OCI-LY3 (cell line): ENCODE measurements around the gene DSTN.

Experiments used
- H2AFZ ChIP-seq: fragments of 200-600, 300-600 bp; shearing (Covaris generic); 2 replicates; pipeline ENCODE4 v1.6.0; 2014; ENCODE audit warnings: antibody characterized with exemption, low read depth, low read length
- H3K27ac ChIP-seq: fragments of 200-600, 300-600 bp; sonication (generic); 2 replicates; pipeline ENCODE4 v1.5.1; 2014; ENCODE audit warnings: mild to moderate bottlenecking, low read length, moderate library complexity, mixed read lengths
- H3K27me3 ChIP-seq: fragments of 200-600, 300-600 bp; sonication (generic); 2 replicates; pipeline ENCODE4 v1.6.1; 2014; ENCODE audit warnings: low read depth, low read length, mixed read lengths
- H3K36me3 ChIP-seq: fragments of 200-600, 300-600 bp; sonication (generic); replicated peaks from 2 replicates; pipeline ENCODE3; 2014; ENCODE audit warnings: low read depth, low read length, mixed read lengths
- H3K4me1 ChIP-seq: fragments of 300-600, 200-600 bp; sonication (generic); 2 replicates; pipeline ENCODE4 v1.6.1; 2014; ENCODE audit warnings: low read length, mixed read lengths
- H3K4me2 ChIP-seq: fragments of 200-600, 300-600 bp; sonication (generic); 2 replicates; pipeline ENCODE4 v1.6.1; 2014; ENCODE audit warnings: low read length, mixed read lengths
- H3K4me3 ChIP-seq: fragments of 300-600, 200-600 bp; sonication (generic); 2 replicates; pipeline ENCODE4 v1.5.1; 2014; ENCODE audit warnings: antibody characterized with exemption, mild to moderate bottlenecking, low read length, moderate library complexity
- H3K79me2 ChIP-seq: fragments of 300-600, 200-600 bp; shearing (Covaris generic); 2 replicates; pipeline ENCODE4 v1.6.1; 2014; ENCODE audit warnings: mild to moderate bottlenecking, low read length, mixed read lengths
- H3K9ac ChIP-seq: fragments of 300-600, 200-600 bp; shearing (Covaris generic); 2 replicates; pipeline ENCODE4 v1.6.0; 2014; ENCODE audit warnings: mild to moderate bottlenecking, low read length, moderate library complexity
- H3K9me3 ChIP-seq: fragments of 200-600, 300-600 bp; shearing (Covaris generic); 2 replicates; pipeline ENCODE4 v1.6.1; 2014; ENCODE audit warnings: low read length, mixed read lengths; ENCODE audit not compliant: insufficient read depth
- H4K20me1 ChIP-seq: fragments of 200-600, 300-600 bp; sonication (generic); 2 replicates; pipeline ENCODE4 v1.6.1; 2016; ENCODE audit warnings: low read length, mixed read lengths; ENCODE audit not compliant: insufficient read depth
- CTCF ChIP-seq: fragments of 200-600, 300-600 bp; sonication (generic); IDR thresholded peaks from 2 replicates; pipeline ENCODE4 v1.5.1; 2014; ENCODE audit warnings: antibody characterized with exemption, low read length, low read depth
- EZH2phosphoT487 ChIP-seq: fragments of 200-600 bp; shearing (Covaris generic); IDR thresholded peaks from 2 replicates; pipeline ENCODE4 v1.6.1; 2018; ENCODE audit warnings: antibody characterized with exemption, mixed run types, low read depth

DSTN gene

DNA sequence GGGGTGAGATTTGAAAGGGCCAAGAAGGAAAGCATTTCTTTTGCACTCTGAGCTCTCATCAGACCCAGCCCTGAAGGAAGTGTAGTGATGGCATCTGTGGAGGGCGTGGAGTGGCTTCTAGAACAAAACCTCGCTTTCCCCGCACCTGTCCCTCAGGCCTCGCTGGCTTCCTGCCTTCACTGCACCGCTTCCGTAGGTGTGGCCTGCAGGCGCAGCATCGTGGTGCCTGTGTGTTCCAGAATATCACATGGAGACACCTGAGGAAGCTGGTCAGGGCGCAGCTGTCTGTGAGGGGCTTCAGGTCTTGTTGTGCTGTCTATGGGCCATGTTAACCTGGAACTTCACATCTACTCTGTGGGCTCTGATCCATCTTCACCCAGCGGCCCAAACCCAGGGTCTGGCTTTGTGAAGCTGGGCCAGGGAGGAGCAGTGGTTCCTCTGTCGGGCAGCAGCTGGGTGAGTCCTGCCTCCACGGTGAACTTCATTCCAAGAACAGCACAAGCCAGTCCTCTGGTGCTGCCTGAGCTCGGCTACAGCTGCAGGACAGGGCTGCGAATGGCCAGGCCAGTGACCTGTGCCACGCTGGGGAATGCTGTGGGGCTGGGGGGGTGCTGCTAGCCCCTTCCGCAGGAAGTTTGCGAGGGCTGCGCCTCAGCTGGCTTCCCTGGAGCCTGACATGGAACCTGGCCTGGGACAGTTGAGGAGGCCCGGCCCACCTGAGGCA, 40.9 kb downstream of the DSTN start:
- Histone ChIP-seq H3K4me2 (no peak overlapping the region), H2AFZ (no peak overlapping the region), H3K27ac (no peak overlapping the region), H4K20me1 (peaks cover 34% of the 10 kb centered on the region), H3K79me2 (no peaks in the 10 kb centered on the region), H3K9ac (no peak overlapping the region), H3K4me3 (no peak overlapping the region), H3K4me1 (no peaks in the 10 kb centered on the region), H3K27me3 (no peaks in the 10 kb centered on the region), H3K36me3 (peaks cover 25% of the 10 kb centered on the region), H3K9me3 (no peaks in the 10 kb centered on the region)
- no peak for TF ChIP-seq CTCF
- no peak for TF ChIP-seq EZH2phosphoT487

GRCh38 chr20:17611290-17611539, 41.3 kb downstream of the DSTN start:
- H3K27ac ChIP-seq = no peak overlapping the region
- no peaks in the 10 kb centered on the region for H3K4me1 ChIP-seq
- no peak for TF ChIP-seq EZH2phosphoT487
- TF ChIP-seq CTCF = no peak
- H3K36me3 ChIP-seq = peaks cover 22% of the 10 kb centered on the region
- H3K4me2 ChIP-seq = no peak overlapping the region
- no peaks in the 10 kb centered on the region for H3K27me3 ChIP-seq
- no peak overlapping the region for H2AFZ ChIP-seq
- no peaks in the 10 kb centered on the region for H3K79me2 ChIP-seq
- peaks cover 31% of the 10 kb centered on the region for H4K20me1 ChIP-seq
- H3K9ac ChIP-seq = no peak overlapping the region
- H3K4me3 ChIP-seq = no peak overlapping the region
- H3K9me3 ChIP-seq = no peaks in the 10 kb centered on the region

- no peaks in the 10 kb centered on the region for H3K9me3 ChIP-seq
- H3K27ac ChIP-seq = no peak overlapping the region
- no peak overlapping the region for H3K9ac ChIP-seq
- H3K4me3 ChIP-seq = no peak overlapping the region
- no peak overlapping the region for H3K4me2 ChIP-seq
- no peak overlapping the region for H2AFZ ChIP-seq
- no peaks in the 10 kb centered on the region for H3K79me2 ChIP-seq
- H3K27me3 ChIP-seq = no peaks in the 10 kb centered on the region
- TF ChIP-seq CTCF (peak; percentile 28), EZH2phosphoT487 (no peak)
- H3K36me3 ChIP-seq = peaks cover 19% of the 10 kb centered on the region
- peaks cover 29% of the 10 kb centered on the region for H4K20me1 ChIP-seq
- no peaks in the 10 kb centered on the region for H3K4me1 ChIP-seq
Observed at GRCh38 chr20:17611540-17612286, 41.8 kb downstream of the DSTN start.

DNA sequence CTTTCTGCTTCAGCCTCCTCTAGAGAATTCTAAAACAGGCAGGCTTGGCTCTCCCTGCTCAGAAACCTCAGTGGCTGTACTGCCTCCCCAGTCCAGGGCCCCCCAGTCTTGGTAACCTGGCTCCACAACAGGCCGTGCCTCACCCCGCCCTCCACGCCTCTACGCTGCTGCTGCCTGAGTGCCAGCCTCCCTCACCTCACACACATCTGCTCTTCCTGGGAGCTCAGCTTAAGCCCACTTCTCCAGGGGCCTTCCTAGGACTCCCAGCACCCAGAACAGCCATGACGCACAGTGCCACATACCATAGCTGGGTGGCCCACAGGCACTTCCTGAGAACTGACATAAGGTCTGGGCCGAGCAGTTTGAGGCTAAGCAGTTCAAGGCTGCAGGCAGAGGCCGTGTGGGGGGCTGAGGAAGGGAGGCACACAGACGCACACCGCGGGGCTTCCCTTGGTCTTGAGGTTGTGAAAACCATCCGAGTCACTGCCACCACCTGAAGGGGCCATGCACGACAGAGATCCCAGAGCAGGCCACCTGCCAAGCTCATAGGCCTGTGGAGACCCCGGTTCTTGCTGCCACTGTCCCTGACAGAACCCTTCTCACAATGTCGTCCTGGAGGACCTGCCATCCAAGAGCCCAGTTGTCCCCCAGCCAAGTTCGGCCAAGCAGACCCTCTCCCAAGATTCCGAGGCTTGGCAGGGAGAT, 42.6 kb downstream of the DSTN start:
- TF ChIP-seq EZH2phosphoT487 (no peak), CTCF (no peak)
- Histone ChIP-seq H3K4me1 (peaks cover 6% of the 10 kb centered on the region), H3K27ac (no peak overlapping the region), H3K27me3 (no peaks in the 10 kb centered on the region), H2AFZ (no peak overlapping the region), H3K4me2 (no peak overlapping the region), H3K4me3 (no peak overlapping the region), H3K9ac (no peak overlapping the region), H3K79me2 (no peaks in the 10 kb centered on the region), H3K9me3 (no peaks in the 10 kb centered on the region), H3K36me3 (peaks cover 17% of the 10 kb centered on the region), H4K20me1 (peaks cover 33% of the 10 kb centered on the region)
